Osteocyte (in vitro differentiated cells): ENCODE data around the gene HIBCH. TPM values are rescaled to one million over a fixed set of nuclear protein-coding genes. Genes with fewer than 3 reads are reported as not detected.

Source experiments
- DNase-seq: peaks from one replicate; pipeline ENCODE4 v3.0.0; 2021; ENCODE audit warnings: mixed read lengths; ENCODE audit not compliant: unreplicated experiment; ENCODE audit errors: extremely low spot score
- H3K27ac Mint-ChIP-seq: one replicate; pipeline ENCODE4 v1.8.0; 2021; ENCODE audit warnings: mild to moderate bottlenecking, mixed read lengths; ENCODE audit not compliant: unreplicated experiment
- H3K27me3 Mint-ChIP-seq: one replicate; pipeline ENCODE4 v1.8.0; 2021; ENCODE audit warnings: mixed read lengths; ENCODE audit not compliant: unreplicated experiment
- H3K36me3 Mint-ChIP-seq: one replicate; pipeline ENCODE4 v1.8.0; 2021; ENCODE audit warnings: mixed read lengths; ENCODE audit not compliant: unreplicated experiment
- H3K4me1 Mint-ChIP-seq: one replicate; pipeline ENCODE4 v1.8.0; 2021; ENCODE audit warnings: mixed read lengths; ENCODE audit not compliant: unreplicated experiment
- H3K4me3 Mint-ChIP-seq: one replicate; pipeline ENCODE4 v1.8.0; 2021; ENCODE audit warnings: mild to moderate bottlenecking, moderate library complexity, mixed read lengths; ENCODE audit not compliant: unreplicated experiment
- H3K9me3 Mint-ChIP-seq: one replicate; pipeline ENCODE4 v1.8.0; 2021; ENCODE audit warnings: mixed read lengths; ENCODE audit not compliant: unreplicated experiment
- total RNA-seq: library from RNA; stranded (reverse); gene quantifications from 2 replicates; pipeline ENCODE4 v1.2.1, GENCODE V29; 2021
- TF ChIP-seq, protein P1 (sequence below): fragments of 200-600 bp; sonication (generic); IDR thresholded peaks from 2 replicates; pipeline ENCODE4 v1.5.0; 2021; ENCODE audit warnings: antibody characterized with exemption, mild to moderate bottlenecking, moderate library complexity

The HIBCH gene
- total RNA-seq, 1 donor from 2014 or later: 28.4 TPM

DNA sequence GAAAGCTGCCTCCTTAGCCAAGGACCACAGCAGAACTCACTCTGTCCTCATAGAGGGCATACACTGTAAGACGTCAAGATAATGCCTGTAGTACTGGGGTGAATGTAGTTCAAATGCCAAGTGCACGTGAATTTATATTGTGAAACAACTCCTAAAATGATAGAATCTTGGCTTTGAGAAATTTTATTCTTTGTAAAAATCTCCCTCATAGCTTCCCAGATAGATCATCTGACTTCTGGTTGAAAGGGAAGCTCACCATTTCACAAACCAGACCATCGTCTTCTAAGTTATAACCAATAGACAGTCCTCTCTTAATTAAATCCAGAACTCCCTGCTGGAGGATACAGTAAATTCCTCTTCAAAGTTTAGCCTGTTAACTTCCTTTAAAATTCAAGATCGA lies 146.2 kb downstream of the HIBCH start:
- no peak overlapping the region for H3K4me3 Mint-ChIP-seq
- no peaks in the 10 kb centered on the region for H3K4me1 Mint-ChIP-seq
- DNase-seq: no peak
- peaks cover 14% of the 10 kb centered on the region for H3K9me3 Mint-ChIP-seq
- TF ChIP-seq, protein P1, sequence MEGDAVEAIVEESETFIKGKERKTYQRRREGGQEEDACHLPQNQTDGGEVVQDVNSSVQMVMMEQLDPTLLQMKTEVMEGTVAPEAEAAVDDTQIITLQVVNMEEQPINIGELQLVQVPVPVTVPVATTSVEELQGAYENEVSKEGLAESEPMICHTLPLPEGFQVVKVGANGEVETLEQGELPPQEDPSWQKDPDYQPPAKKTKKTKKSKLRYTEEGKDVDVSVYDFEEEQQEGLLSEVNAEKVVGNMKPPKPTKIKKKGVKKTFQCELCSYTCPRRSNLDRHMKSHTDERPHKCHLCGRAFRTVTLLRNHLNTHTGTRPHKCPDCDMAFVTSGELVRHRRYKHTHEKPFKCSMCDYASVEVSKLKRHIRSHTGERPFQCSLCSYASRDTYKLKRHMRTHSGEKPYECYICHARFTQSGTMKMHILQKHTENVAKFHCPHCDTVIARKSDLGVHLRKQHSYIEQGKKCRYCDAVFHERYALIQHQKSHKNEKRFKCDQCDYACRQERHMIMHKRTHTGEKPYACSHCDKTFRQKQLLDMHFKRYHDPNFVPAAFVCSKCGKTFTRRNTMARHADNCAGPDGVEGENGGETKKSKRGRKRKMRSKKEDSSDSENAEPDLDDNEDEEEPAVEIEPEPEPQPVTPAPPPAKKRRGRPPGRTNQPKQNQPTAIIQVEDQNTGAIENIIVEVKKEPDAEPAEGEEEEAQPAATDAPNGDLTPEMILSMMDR: no peak
- no peak overlapping the region for H3K27ac Mint-ChIP-seq
- no peaks in the 10 kb centered on the region for H3K36me3 Mint-ChIP-seq
- no peaks in the 10 kb centered on the region for H3K27me3 Mint-ChIP-seq

DNA sequence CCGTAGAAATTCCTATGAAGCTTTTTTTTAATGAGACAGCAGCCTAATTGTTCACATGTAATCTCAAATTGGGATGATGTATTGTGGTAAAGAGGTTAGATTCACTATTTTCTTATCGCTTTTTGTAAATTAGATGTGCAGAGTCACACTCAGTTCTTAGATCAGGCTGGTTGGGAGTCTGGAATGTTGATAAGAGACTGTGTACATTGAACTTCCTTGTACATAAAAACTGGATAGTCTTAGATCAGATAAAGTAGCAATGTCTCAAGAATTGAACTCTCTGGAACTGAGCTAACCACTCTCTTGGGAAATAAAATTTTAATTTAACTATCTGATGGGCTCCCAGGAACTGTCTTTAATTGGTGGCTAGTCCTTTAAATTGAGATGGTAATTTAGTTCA lies 149.0 kb downstream of the HIBCH start:
- DNase-seq: no peak
- H3K27me3 Mint-ChIP-seq: no peaks in the 10 kb centered on the region
- H3K9me3 Mint-ChIP-seq: peaks cover 23% of the 10 kb centered on the region
- H3K4me3 Mint-ChIP-seq: no peak overlapping the region
- no peak overlapping the region for H3K27ac Mint-ChIP-seq
- TF ChIP-seq, protein P1: no peak
- H3K36me3 Mint-ChIP-seq: no peaks in the 10 kb centered on the region
- no peaks in the 10 kb centered on the region for H3K4me1 Mint-ChIP-seq

DNA sequence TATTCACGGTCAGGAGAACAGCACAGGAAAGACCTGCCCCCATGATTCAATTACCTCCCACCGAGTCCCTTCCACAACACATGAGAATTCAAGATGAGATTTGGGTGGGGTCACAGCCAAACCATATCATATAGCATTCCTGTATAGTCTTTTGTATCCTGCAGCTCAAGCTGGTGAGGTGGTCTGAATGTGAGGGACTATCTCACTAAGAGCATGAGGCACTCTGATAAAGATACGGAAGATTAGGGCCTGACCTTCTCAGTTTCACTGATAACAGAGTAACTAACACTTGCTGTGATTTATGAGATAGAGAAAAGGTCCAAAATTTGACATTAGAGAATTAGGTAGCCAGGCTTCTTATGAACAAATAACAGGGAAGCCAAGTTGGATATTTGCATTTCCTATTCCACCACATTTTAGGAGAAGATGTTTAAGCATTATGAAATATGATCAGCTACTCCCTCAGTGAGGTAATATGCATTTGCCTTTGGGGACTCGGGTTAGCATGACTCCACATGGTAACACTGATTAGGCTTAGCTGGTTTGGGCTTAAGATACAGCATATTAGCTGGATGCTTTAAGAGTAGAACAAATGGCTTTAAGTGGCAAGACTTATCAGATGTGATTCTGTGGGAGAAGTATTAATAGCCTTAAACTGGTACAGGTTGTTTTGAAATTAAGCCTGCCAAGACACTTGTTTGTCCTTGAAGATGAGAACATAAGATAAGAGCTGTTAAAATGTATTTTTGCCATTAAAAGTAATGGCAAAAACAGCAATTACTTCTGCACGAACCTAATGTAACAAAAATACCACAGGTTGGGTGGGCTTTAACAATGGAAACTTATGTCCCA lies 150.2 kb downstream of the HIBCH start:
- no peak for DNase-seq
- Mint-ChIP-seq H3K9me3 (peaks cover 27% of the 10 kb centered on the region), H3K4me3 (no peak overlapping the region), H3K36me3 (no peaks in the 10 kb centered on the region), H3K27me3 (no peaks in the 10 kb centered on the region), H3K27ac (no peak overlapping the region), H3K4me1 (no peaks in the 10 kb centered on the region)
- TF ChIP-seq, protein P1: no peak

DNA sequence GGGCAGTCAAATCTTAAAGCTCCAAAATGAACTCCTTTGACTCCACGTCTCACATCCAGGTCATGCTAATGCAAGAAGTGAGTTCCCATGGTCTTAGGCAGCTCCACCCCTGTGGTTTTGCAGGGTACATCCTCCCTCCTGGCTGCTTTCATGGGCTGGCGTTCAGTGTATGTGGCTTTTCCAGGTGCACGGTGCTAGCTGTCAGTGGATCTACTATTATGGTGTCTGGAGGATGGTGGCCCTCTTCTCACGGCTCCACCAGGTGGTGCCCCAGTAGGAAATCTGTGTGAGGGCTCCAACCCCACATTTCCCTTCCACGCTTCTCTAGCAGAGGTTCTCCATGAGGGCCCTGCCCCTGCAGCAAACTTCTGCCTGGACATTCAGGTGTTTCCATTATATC lies 151.9 kb downstream of the HIBCH start:
- Mint-ChIP-seq H3K36me3 (no peaks in the 10 kb centered on the region), H3K27me3 (no peaks in the 10 kb centered on the region), H3K9me3 (peaks cover 16% of the 10 kb centered on the region), H3K4me1 (no peaks in the 10 kb centered on the region), H3K27ac (no peak overlapping the region), H3K4me3 (no peak overlapping the region)
- DNase-seq: no peak
- TF ChIP-seq, protein P1: no peak

DNA sequence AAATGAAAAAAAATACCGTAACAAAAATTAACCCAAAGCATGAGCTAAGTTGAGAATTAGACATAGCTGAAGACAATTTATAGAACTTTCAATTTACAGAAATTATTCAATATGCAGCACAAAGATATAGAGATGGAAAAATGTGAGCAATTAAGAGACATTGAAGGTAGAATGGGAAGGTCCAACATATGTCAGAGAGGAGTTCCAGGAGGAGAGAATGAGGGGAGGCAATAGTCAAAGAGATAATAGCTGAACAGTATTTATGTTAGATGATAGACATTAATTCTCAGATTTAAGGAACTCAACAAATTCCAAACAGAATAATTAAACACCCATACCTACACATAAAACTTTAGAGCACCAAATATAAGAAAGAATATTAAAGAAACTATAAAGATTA lies 154.1 kb downstream of the HIBCH start:
- Mint-ChIP-seq H3K4me1 (no peaks in the 10 kb centered on the region), H3K4me3 (no peak overlapping the region), H3K36me3 (no peaks in the 10 kb centered on the region), H3K9me3 (peaks cover 16% of the 10 kb centered on the region), H3K27me3 (no peaks in the 10 kb centered on the region), H3K27ac (no peak overlapping the region)
- TF ChIP-seq, protein P1: no peak
- DNase-seq: no peak
